ENCODE data around the gene ZNF592. TPM values are rescaled to one million over a fixed set of nuclear protein-coding genes. Genes with fewer than 3 reads are reported as not detected.

ZNF592 gene
- total and polyA plus RNA-seq, 2 of the 13 experiments (the other 11 are each of a cell fraction or from before 2014, with no cell fraction given): 8.2 to 9.8 TPM

DNA sequence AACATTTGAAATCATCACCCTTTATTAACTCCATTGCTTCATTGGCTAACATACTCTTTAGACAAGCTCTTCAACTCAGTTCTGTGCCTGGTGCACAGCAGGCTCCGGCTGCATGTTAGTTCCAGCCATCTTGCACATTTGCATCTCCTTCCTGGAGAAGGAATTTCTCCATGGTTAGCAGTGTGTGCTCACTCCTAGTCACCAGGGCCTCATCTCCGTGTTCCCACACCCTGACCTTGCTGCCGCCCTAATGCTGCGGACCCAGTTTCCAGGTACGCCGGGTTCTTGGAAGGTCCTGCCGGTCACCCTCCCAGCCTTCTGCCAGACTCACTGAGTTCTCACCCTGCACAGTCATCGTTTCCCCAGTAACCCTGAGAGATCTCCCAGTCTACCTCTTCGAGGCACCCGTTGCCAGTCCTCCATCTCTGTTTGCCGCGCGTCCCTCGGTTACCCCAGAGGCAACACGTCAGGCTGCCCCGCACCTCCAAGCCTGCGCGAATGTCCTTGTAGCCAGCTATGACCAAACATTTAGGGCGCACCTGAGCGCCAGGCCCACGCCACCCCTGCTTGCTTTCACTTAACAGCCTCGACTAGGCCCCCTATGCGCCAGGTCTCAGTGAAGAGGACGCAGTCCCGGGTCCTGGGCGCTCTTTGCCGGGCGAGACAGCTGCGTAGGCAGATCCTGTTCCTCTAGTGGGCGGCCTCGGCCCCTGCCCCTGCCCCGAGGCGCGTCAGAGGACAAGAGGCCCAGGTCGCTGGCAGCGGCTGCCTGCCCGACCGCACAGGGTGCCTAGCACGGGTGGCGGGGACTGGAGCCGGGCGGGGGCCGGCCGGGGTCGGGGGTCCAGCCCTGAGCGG, 747 bp upstream of the ZNF592 start (continued):
- TF ChIP-seq IKZF4 (CRISPR knock-in tag; IDR thresholded peaks at IDR 0.05; ENCODE audit: borderline replicate concordance, low read depth, not compliant biosample characterization): peak; percentile 83
- TF ChIP-seq, protein P1, sequence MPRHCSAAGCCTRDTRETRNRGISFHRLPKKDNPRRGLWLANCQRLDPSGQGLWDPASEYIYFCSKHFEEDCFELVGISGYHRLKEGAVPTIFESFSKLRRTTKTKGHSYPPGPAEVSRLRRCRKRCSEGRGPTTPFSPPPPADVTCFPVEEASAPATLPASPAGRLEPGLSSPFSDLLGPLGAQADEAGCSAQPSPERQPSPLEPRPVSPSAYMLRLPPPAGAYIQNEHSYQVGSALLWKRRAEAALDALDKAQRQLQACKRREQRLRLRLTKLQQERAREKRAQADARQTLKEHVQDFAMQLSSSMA (CRISPR knock-in tag; IDR thresholded peaks at IDR 0.05): 0 out of 2 replicates have a peak, but pooled peaks have one; percentile 43
- TF ChIP-seq, protein P2, sequence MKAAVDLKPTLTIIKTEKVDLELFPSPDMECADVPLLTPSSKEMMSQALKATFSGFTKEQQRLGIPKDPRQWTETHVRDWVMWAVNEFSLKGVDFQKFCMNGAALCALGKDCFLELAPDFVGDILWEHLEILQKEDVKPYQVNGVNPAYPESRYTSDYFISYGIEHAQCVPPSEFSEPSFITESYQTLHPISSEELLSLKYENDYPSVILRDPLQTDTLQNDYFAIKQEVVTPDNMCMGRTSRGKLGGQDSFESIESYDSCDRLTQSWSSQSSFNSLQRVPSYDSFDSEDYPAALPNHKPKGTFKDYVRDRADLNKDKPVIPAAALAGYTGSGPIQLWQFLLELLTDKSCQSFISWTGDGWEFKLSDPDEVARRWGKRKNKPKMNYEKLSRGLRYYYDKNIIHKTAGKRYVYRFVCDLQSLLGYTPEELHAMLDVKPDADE (CRISPR knock-in tag; IDR thresholded peaks at IDR 0.05): 0 out of 2 replicates have a peak, but pooled peaks have one; percentile 10
- no peak for TF ChIP-seq ZKSCAN8 (CRISPR knock-in tag; IDR thresholded peaks at IDR 0.05; ENCODE audit: borderline replicate concordance)
- TF ChIP-seq, protein P3, sequence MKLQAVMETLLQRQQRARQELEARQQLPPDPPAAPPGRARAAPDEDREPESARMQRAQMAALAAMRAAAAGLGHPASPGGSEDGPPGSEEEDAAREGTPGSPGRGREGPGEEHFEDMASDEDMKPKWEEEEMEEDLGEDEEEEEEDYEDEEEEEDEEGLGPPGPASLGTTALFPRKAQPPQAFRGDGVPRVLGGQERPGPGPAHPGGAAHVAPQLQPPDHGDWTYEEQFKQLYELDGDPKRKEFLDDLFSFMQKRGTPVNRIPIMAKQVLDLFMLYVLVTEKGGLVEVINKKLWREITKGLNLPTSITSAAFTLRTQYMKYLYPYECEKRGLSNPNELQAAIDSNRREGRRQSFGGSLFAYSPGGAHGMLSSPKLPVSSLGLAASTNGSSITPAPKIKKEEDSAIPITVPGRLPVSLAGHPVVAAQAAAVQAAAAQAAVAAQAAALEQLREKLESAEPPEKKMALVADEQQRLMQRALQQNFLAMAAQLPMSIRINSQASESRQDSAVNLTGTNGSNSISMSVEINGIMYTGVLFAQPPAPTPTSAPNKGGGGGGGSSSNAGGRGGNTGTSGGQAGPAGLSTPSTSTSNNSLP (IDR thresholded peaks at IDR 0.05; ENCODE audit: low read depth, low read length): no peak
- peak; percentile 49 for TF ChIP-seq AGO1 (IDR thresholded peaks at IDR 0.05; ENCODE audit: low read depth, low read length, poor library complexity, severe bottlenecking)
- TF ChIP-seq SATB2 (CRISPR knock-in tag; IDR thresholded peaks at IDR 0.05): peak; percentile 67; the same call in 1 of the 2 replicates
- TF ChIP-seq CBX2 (IDR thresholded peaks at IDR 0.05; ENCODE audit: low read depth, low read length): no peak
- no peak for TF ChIP-seq CBX2 (CRISPR knock-in tag; IDR thresholded peaks at IDR 0.05; ENCODE audit: low read depth)
- TF ChIP-seq SKI (IDR thresholded peaks at IDR 0.05; ENCODE audit: partially characterized antibody): peak; percentile 57
- TF ChIP-seq HMGA1 (CRISPR knock-in tag; conservative IDR thresholded peaks at IDR 0.05): no peak
- peak; percentile 59 for TF ChIP-seq ZNF501 (CRISPR knock-in tag; IDR thresholded peaks at IDR 0.05)
- no peak for TF ChIP-seq CBX1 (IDR thresholded peaks at IDR 0.05; ENCODE audit: low read depth)
- no peak for TF ChIP-seq ZNF724P (CRISPR knock-in tag; IDR thresholded peaks at IDR 0.05; ENCODE audit: borderline replicate concordance)
- no peak for TF ChIP-seq ZNF275 (CRISPR knock-in tag; IDR thresholded peaks at IDR 0.05; ENCODE audit: borderline replicate concordance)
- TF ChIP-seq MED1 (CRISPR knock-in tag; IDR thresholded peaks at IDR 0.05): no peak
- no peak for TF ChIP-seq TCF7L2 (IDR thresholded peaks at IDR 0.05; ENCODE audit: low read depth, low read length)
- TF ChIP-seq SP1 (IDR thresholded peaks at IDR 0.05): no peak
- TF ChIP-seq SP1 (CRISPR knock-in tag; IDR thresholded peaks at IDR 0.05): no peak
- TF ChIP-seq ZSCAN29 (CRISPR knock-in tag; conservative IDR thresholded peaks at IDR 0.05): no peak
- TF ChIP-seq, protein P4, sequence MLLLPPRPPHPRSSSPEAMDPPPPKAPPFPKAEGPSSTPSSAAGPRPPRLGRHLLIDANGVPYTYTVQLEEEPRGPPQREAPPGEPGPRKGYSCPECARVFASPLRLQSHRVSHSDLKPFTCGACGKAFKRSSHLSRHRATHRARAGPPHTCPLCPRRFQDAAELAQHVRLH (CRISPR knock-in tag; IDR thresholded peaks at IDR 0.05; ENCODE audit: borderline replicate concordance, low read depth): no peak
- TF ChIP-seq NCOA2 (CRISPR knock-in tag; IDR thresholded peaks at IDR 0.05): no peak
- TF ChIP-seq SPEN (CRISPR knock-in tag; IDR thresholded peaks at IDR 0.05; ENCODE audit: low read depth): peak; percentile 49; the same call in 1 of the 2 replicates
- no peak; the same call in 1 of the 2 replicates for TF ChIP-seq SRY (CRISPR knock-in tag; IDR thresholded peaks at IDR 0.05)
- no peak for TF ChIP-seq FOXK2 (IDR thresholded peaks at IDR 0.05)
- TF ChIP-seq TOE1 (CRISPR knock-in tag; IDR thresholded peaks at IDR 0.05): no peak
